ENCODE data around the gene ARHGAP4. TPM values are rescaled to one million over a fixed set of nuclear protein-coding genes. Genes with fewer than 3 reads are reported as not detected.

ARHGAP4 gene
- total and polyA plus RNA-seq, 10 of the 15 experiments (the other 5 are each of a cell fraction or from before 2014, with no cell fraction given): 0.71 to 120 (median 44.3) TPM

GRCh38 chrX:153884136-153884535, 41.9 kb downstream of the ARHGAP4 start:
- ATAC-seq (no peak), DNase-seq (ENCODE audit: low read depth, low spot score) (no peak), FAIRE-seq (no peak)
- in situ Hi-C loops (cut with MboI): no loop called here
- Histone ChIP-seq H3K9me3 (replicated peaks; ENCODE audit: control insufficient read depth, insufficient read depth, low read length) (no peaks in the 10 kb centered on the region), H2AFZ (ENCODE audit: control insufficient read depth, low read depth, low read length) (no peak overlapping the region), H3K36me3 (ENCODE audit: control insufficient read depth in 2 of 2, insufficient read depth in 2 of 2, low read length in 1 of 2) (no peaks in the 10 kb centered on the region), H3K4me3 (no peak overlapping the region), H3K4me2 (ENCODE audit: control insufficient read depth, insufficient read depth) (no peak overlapping the region), H3K4me1 (ENCODE audit: control insufficient read depth, insufficient read depth, low read length) (no peaks in the 10 kb centered on the region; the same call in 1 of the 2 replicates), H3K27ac (ENCODE audit: control insufficient read depth, insufficient read depth) (no peak overlapping the region), H3K27me3 (replicated peaks in 1 of 2; ENCODE audit: control insufficient read depth in 2 of 2, insufficient read depth in 2 of 2, low read length in 1 of 2) (peaks cover 0 to 2% of the 10 kb centered on the region in 2 experiments; a peak in 3 of 4 replicates), H3K79me2 (ENCODE audit: control insufficient read depth, insufficient read depth, low read length) (no peaks in the 10 kb centered on the region), H3K9ac (ENCODE audit: control insufficient read depth, insufficient read depth, low read length) (no peak overlapping the region), H4K20me1 (ENCODE audit: control insufficient read depth, insufficient read depth) (no peaks in the 10 kb centered on the region)
- intact Hi-C loops (cut with micrococcal nuclease; ENCODE audit: unreplicated experiment): no loop called here
- 48% methylated on average over 13 of the region's 13 CpGs for WGBS (ENCODE audit: insufficient coverage, insufficient replicate concordance, low lambda C conversion rate, missing lambda C conversion rate)
- BruUV-seq (replicated peaks): no TSS peak
- ChIA-PET CTCF (no interaction called here), POLR2A (no interaction called here), RAD21 (ENCODE audit: unreplicated experiment) (no interaction called here), SMC1A (ENCODE audit: uncharacterized antibody, unreplicated experiment) (no interaction called here)
- TF ChIP-seq MEF2B (IDR thresholded peaks at IDR 0.05; ENCODE audit: partially characterized antibody, poor library complexity, severe bottlenecking): no peak
- no peak for TF ChIP-seq RFX5 (IDR thresholded peaks at IDR 0.05; ENCODE audit: low read depth, low read length)
- TF ChIP-seq BCL11A (IDR thresholded peaks at IDR 0.05; ENCODE audit: low read depth, low read length): no peak
- TF ChIP-seq PAX8 (IDR thresholded peaks at IDR 0.05): no peak
- TF ChIP-seq KLF5 (IDR thresholded peaks at IDR 0.05; ENCODE audit: partially characterized antibody): no peak
- TF ChIP-seq E2F4 (IDR thresholded peaks at IDR 0.05; ENCODE audit: low read depth, low read length): no peak
- TF ChIP-seq LARP7 (IDR thresholded peaks at IDR 0.05): no peak
- no peak for TF ChIP-seq YY1 (IDR thresholded peaks at IDR 0.05; ENCODE audit: low read depth, low read length)
- TF ChIP-seq CHD1 (IDR thresholded peaks at IDR 0.05; ENCODE audit: low read depth, low read length): no peak
- no peak for TF ChIP-seq RELA (IDR thresholded peaks at IDR 0.05; ENCODE audit: borderline replicate concordance, partially characterized antibody)
- TF ChIP-seq TARDBP (IDR thresholded peaks at IDR 0.05; ENCODE audit: borderline replicate concordance): no peak
- TF ChIP-seq ZNF217 (IDR thresholded peaks at IDR 0.05): no peak
- TF ChIP-seq DPF2 (IDR thresholded peaks at IDR 0.05): no peak
- no peak for TF ChIP-seq ZNF384 (IDR thresholded peaks at IDR 0.05; ENCODE audit: borderline replicate concordance, low read depth, low read length)
- no peak for TF ChIP-seq BACH1 (IDR thresholded peaks at IDR 0.05; ENCODE audit: borderline replicate concordance)
- no peak for TF ChIP-seq CEBPB (IDR thresholded peaks at IDR 0.05; ENCODE audit: borderline replicate concordance in 1 of 2, low read depth in 2 of 2, low read length in 2 of 2)
- TF ChIP-seq RCOR1 (conservative IDR thresholded peaks at IDR 0.05; ENCODE audit: low read depth, low read length): no peak

Measured in GM12878 (cell line).